ENCODE measurements around the gene TTN. TPM values are rescaled to one million over a fixed set of nuclear protein-coding genes. Genes with fewer than 3 reads are reported as not detected.

TTN gene
- not detected in 2 replicates for polyA plus RNA-seq (2011; rRNA removed)
- polyA minus RNA-seq (2011; rRNA and poly(A)+ RNA removed) = under 0.01 TPM in 2 replicates

DNA sequence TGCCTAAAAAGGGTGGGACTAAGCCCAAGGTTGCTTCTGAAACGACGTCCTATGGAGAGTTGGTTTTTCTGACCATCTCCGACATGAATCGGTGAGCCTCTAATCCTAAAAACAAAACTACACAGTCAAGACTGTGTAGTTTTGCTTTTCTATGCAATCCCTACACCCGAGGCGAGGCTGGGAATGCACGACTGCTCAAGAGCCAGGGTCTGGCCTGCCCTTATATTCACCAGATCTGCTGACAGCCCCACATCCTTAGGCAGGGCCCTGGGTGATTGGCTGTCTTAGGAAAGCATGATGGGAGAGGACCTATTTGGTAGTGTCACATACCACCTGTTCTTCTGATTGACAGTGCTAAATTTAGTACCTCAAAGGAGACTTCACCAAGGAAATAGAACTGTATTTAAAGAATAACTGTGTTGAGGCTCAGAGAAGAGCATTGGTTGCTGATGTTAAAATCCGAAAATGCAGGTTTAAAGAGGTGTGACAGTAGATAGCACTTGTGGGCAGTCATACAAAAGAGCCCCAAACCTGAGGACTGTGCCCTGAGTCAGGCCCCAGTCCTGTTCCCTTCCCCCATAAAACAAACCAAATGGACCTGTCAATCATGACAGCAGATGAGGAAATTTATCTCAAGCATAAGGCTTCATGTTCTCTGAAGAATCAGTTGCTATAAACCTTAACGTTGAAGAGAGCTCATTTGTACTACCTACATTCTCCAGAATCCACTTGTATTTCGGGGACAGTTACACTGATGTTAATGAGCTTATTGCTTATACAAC is at the start of gene TTN:
Gene TTN, minus strand, starts transcription at position 197 of the 782 bp plus-strand sequence. CDS start 2,781 bp downstream, outside the sequence.
- ChIA-PET POLR2A (no interaction called here), CTCF (no interaction called here)
- H3K36me3 ChIP-seq (ENCODE audit: control insufficient read depth, insufficient read depth, low read length) = no peaks in the 10 kb centered on the region
- H3K4me3 ChIP-seq (ENCODE audit: low read depth, low read length) = no peak within 1 kb of the TSS
- no peaks in the 10 kb centered on the region for H3K27me3 ChIP-seq (ENCODE audit: control insufficient read depth, insufficient read depth, low read length)
- no peak for DNase-seq (ENCODE audit: low read depth)
- no peak for TF ChIP-seq CTCF (IDR thresholded peaks at IDR 0.05; ENCODE audit: insufficient read depth, low read depth, low read length)

DNA sequence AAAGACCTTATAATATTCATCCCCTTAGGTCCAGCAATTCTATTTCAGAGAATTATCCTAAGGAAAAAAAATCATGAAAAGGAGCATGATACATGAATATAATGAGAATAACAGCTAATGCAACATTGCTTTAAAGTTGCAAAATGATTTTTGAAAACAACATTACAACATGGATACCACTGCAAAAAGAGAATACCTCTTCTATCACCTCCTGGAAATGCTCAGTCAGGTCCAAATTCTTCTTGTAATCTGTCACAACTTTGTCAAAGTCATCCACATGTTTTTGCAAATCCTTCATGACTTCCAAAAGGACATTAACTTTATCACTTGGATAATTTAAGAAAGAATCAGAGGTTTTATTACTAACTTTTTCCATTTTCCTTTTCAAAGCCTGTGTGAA is 47.9 kb upstream of the TTN start:
- no peak for DNase-seq (ENCODE audit: low read depth)
- H3K27me3 ChIP-seq (ENCODE audit: control insufficient read depth, insufficient read depth, low read length) = no peaks in the 10 kb centered on the region
- no peak for TF ChIP-seq CTCF (IDR thresholded peaks at IDR 0.05; ENCODE audit: insufficient read depth, low read depth, low read length)
- POLR2A ChIA-PET = no interaction called here
- H3K36me3 ChIP-seq (ENCODE audit: control insufficient read depth, insufficient read depth, low read length) = no peaks in the 10 kb centered on the region
- CTCF ChIA-PET = interaction anchor here (1.5 kb wide), 1 partner anchor 10 kb away, joined by 4 read pairs; no protein-coding TSS in a partner anchor
- no peak overlapping the region for H3K4me3 ChIP-seq (ENCODE audit: low read depth, low read length)

GRCh38 chr2:178848335-178848734 is 41.1 kb upstream of the TTN start:
- POLR2A ChIA-PET = no interaction called here
- TF ChIP-seq CTCF (IDR thresholded peaks at IDR 0.05; ENCODE audit: insufficient read depth, low read depth, low read length) = no peak
- Histone ChIP-seq H3K27me3 (ENCODE audit: control insufficient read depth, insufficient read depth, low read length) (no peaks in the 10 kb centered on the region), H3K36me3 (ENCODE audit: control insufficient read depth, insufficient read depth, low read length) (no peaks in the 10 kb centered on the region), H3K4me3 (ENCODE audit: low read depth, low read length) (no peak overlapping the region)
- no peak for DNase-seq (ENCODE audit: low read depth)
- CTCF ChIA-PET = no interaction called here

DNA sequence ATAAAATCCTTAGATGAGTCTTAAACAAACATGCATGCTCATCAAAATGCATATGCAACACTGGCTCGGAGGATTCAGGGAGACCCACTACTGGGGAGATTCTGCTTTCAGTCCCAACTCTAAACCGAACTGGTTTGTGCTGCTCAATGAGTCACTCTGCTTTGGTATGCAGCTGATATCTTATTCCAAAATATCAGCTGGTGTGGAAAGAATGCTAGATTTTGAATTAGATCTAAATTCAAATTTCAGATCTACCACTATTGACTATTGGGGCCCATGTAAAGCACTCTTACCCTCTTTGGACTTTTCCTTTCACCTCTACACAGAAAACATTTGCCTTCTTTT is 39.2 kb upstream of the TTN start:
- no peak for TF ChIP-seq CTCF (IDR thresholded peaks at IDR 0.05; ENCODE audit: insufficient read depth, low read depth, low read length)
- ChIA-PET CTCF (no interaction called here), POLR2A (no interaction called here)
- Histone ChIP-seq H3K4me3 (ENCODE audit: low read depth, low read length) (no peak overlapping the region), H3K27me3 (ENCODE audit: control insufficient read depth, insufficient read depth, low read length) (no peaks in the 10 kb centered on the region), H3K36me3 (ENCODE audit: control insufficient read depth, insufficient read depth, low read length) (no peaks in the 10 kb centered on the region)
- no peak for DNase-seq (ENCODE audit: low read depth)

- CTCF ChIA-PET = no interaction called here
- no peaks in the 10 kb centered on the region for H3K36me3 ChIP-seq (ENCODE audit: control insufficient read depth, insufficient read depth, low read length)
- H3K4me3 ChIP-seq (ENCODE audit: low read depth, low read length) = no peak overlapping the region
- TF ChIP-seq CTCF (IDR thresholded peaks at IDR 0.05; ENCODE audit: insufficient read depth, low read depth, low read length) = no peak
- POLR2A ChIA-PET = no interaction called here
- DNase-seq (ENCODE audit: low read depth) = no peak
- no peaks in the 10 kb centered on the region for H3K27me3 ChIP-seq (ENCODE audit: control insufficient read depth, insufficient read depth, low read length)
Measured at GRCh38 chr2:178845566-178846457, 38.6 kb upstream of the TTN start.

Measured in BJ (cell line).